Adrenal gland (tissue), 5 donors: ENCODE data around the gene GLYR1.

Source experiments
- CTCF ChIP-seq, 6 experiments: fragments of 450-650 bp in 4 of 6; fragments of 200-600 bp in 2 of 6; sonication (generic) in 1 of 6; IDR thresholded peaks; 1 replicate in 5 of 6; 2 replicates in 1 of 6; pipeline versions ENCODE4 v1.5.1 to v1.8.0; 2016 to 2021; ENCODE audit warnings: antibody characterized with exemption in 6 of 6, mild to moderate bottlenecking in 2 of 6, moderate library complexity in 1 of 6
- POLR2A ChIP-seq, 2 donors: fragments of 450-650 bp; IDR thresholded peaks; one replicate each; pipeline ENCODE4 v1.6.1; 2017; ENCODE audit warnings: antibody characterized with exemption in 2 of 2, mild to moderate bottlenecking in 2 of 2, moderate library complexity in 1 of 2
- donor health status: DM: no; HTN: no; CAD: no.

DNA sequence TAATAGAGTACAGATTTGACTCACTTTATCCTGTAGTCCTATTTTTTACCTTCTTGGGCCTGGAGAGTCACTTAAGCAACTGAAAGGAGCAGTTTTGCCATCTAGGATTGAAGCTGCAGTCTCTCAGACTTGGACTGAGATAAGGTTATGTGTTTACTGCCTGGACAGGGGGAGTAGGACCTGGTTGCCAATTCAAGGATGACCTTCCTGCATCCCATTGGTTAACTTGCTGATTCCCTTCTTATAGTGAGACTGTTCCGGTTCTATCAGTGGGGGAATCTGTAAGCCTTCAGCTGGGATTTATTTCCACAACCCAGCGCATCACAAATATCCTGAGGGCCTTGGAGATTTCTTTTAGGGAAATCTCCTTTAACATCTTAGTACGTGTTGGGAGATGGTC is 3.1 kb upstream of the GLYR1 start:
- no peak for TF ChIP-seq CTCF (IDR thresholded peaks at IDR 0.05)
- TF ChIP-seq POLR2A (IDR thresholded peaks at IDR 0.05): no peak
